ENCODE data around the gene CD79B. TPM values are rescaled to one million over a fixed set of nuclear protein-coding genes. Genes with fewer than 3 reads are reported as not detected.
A peak's percentile ranks its signal among the peaks of the same experiment; 100 is the strongest.

Gene CD79B
- total RNA-seq, 4 donors from 2014 or later: 8.6 to 10.9 (median 9.9) TPM

GRCh38 chr17:63948521-63948920 is 16.4 kb upstream of the CD79B start:
- DNase-seq (ENCODE audit: low spot score in 2 of 2): no peak
- no peak overlapping the region for H3K4me3 ChIP-seq
- TF ChIP-seq EP300 (IDR thresholded peaks at IDR 0.05) (no peak), CTCF (IDR thresholded peaks at IDR 0.05) (no peak), POLR2A (IDR thresholded peaks at IDR 0.05) (no peak)
- no peaks in the 10 kb centered on the region for H3K36me3 ChIP-seq
- 84 to 85% methylated on average over 9 of the region's 9 CpGs for WGBS, 2 donors
- no peaks in the 10 kb centered on the region for H3K4me1 ChIP-seq
- H3K27me3 ChIP-seq: peaks cover 0 to 16% of the 10 kb centered on the region in 2 donors
- H3K27ac ChIP-seq: no peak overlapping the region
- no peaks in the 10 kb centered on the region for H3K9me3 ChIP-seq

GRCh38 chr17:63947711-63948330 is 15.7 kb upstream of the CD79B start:
- WGBS, 2 donors: 84 to 87% methylated on average over 13 to 18 of the region's 18 CpGs
- TF ChIP-seq CTCF (IDR thresholded peaks at IDR 0.05) (no peak), POLR2A (IDR thresholded peaks at IDR 0.05) (no peak), EP300 (IDR thresholded peaks at IDR 0.05) (no peak)
- H3K4me1 ChIP-seq: no peaks in the 10 kb centered on the region
- H3K4me3 ChIP-seq: no peak overlapping the region
- H3K9me3 ChIP-seq: no peaks in the 10 kb centered on the region
- no peaks in the 10 kb centered on the region for H3K36me3 ChIP-seq
- H3K27me3 ChIP-seq: peaks cover 0 to 16% of the 10 kb centered on the region in 2 donors
- DNase-seq (ENCODE audit: low spot score in 2 of 2): no peak
- no peak overlapping the region for H3K27ac ChIP-seq

GRCh38 chr17:63946440-63947363 is 14.6 kb upstream of the CD79B start:
- Histone ChIP-seq H3K9me3 (no peaks in the 10 kb centered on the region), H3K4me3 (no peak overlapping the region), H3K36me3 (no peaks in the 10 kb centered on the region), H3K4me1 (no peaks in the 10 kb centered on the region), H3K27ac (no peak overlapping the region), H3K27me3 (peaks cover 0 to 16% of the 10 kb centered on the region in 2 donors)
- peak; percentile 62 to 72 (median 67) for TF ChIP-seq CTCF (IDR thresholded peaks at IDR 0.05)
- no peak for TF ChIP-seq EP300 (IDR thresholded peaks at IDR 0.05)
- 36 to 49% methylated on average over 11 to 13 of the region's 20 CpGs for WGBS, 2 donors
- DNase-seq (ENCODE audit: low spot score in 2 of 2): peak in 1 of 2 donors; percentile 36

- WGBS, 2 donors: 57 to 78% methylated on average over 5 to 6 of the region's 6 CpGs
- TF ChIP-seq POLR2A (IDR thresholded peaks at IDR 0.05) (no peak), EP300 (IDR thresholded peaks at IDR 0.05) (no peak), CTCF (IDR thresholded peaks at IDR 0.05) (no peak)
- Histone ChIP-seq H3K4me3 (no peak overlapping the region), H3K9me3 (no peaks in the 10 kb centered on the region), H3K27me3 (peaks cover 0 to 16% of the 10 kb centered on the region in 2 donors), H3K36me3 (no peaks in the 10 kb centered on the region), H3K4me1 (no peaks in the 10 kb centered on the region), H3K27ac (peak overlapping the region in 1 of 4 donors; percentile 56)
- DNase-seq (ENCODE audit: low spot score in 2 of 2): no peak
Measured at GRCh38 chr17:63945784-63946439, 13.8 kb upstream of the CD79B start.
